ENCODE measurements around the gene GPBP1. TPM values are rescaled to one million over a fixed set of nuclear protein-coding genes. Genes with fewer than 3 reads are reported as not detected.
"Not testable (repeated sequence)": the region's sequence is repeated elsewhere in the genome, so short reads cannot be mapped to it uniquely, and the experiment has no call there.

GPBP1 gene
- total and polyA plus RNA-seq, 8 donors = 23.4 to 54.0 (median 29.0) TPM

DNA sequence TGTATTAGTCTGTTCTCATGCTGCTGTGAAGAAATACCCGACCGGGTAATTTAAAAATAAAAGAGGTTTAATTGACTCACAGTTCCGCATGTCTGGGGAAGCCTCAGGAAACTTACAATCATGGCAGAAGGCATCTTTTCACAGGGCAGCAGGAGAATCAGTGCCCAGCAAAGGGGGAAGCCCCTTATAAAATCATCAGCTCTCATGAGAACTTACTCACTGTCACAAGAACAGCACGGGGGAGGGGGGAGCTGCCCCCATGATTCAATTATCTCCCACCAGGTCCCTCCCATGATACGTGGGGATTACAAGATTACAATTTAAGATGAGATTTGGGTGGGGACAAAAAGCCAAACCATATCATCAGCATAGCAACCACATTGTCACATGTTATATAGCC is 102.5 kb downstream of the GPBP1 start:
- FAIRE-seq (no peak), ATAC-seq (no peak), DNase-seq (no peak)
- no peak overlapping the region for H3K4me3 ChIP-seq
- no peaks in the 10 kb centered on the region for H3K27me3 ChIP-seq
- TF ChIP-seq, protein P1, sequence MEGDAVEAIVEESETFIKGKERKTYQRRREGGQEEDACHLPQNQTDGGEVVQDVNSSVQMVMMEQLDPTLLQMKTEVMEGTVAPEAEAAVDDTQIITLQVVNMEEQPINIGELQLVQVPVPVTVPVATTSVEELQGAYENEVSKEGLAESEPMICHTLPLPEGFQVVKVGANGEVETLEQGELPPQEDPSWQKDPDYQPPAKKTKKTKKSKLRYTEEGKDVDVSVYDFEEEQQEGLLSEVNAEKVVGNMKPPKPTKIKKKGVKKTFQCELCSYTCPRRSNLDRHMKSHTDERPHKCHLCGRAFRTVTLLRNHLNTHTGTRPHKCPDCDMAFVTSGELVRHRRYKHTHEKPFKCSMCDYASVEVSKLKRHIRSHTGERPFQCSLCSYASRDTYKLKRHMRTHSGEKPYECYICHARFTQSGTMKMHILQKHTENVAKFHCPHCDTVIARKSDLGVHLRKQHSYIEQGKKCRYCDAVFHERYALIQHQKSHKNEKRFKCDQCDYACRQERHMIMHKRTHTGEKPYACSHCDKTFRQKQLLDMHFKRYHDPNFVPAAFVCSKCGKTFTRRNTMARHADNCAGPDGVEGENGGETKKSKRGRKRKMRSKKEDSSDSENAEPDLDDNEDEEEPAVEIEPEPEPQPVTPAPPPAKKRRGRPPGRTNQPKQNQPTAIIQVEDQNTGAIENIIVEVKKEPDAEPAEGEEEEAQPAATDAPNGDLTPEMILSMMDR (IDR thresholded peaks at IDR 0.05) = no peak
- intact Hi-C loops (cut with DNase I) = no loop called here
- H3K4me1 ChIP-seq = no peaks in the 10 kb centered on the region
- H3K9me3 ChIP-seq = no peaks in the 10 kb centered on the region
- WGBS, 2 donors = 76 to 78% methylated on average over 5 of the region's 5 CpGs
- H3K27ac ChIP-seq = no peak overlapping the region
- H3K36me3 ChIP-seq = no peaks in the 10 kb centered on the region

DNA sequence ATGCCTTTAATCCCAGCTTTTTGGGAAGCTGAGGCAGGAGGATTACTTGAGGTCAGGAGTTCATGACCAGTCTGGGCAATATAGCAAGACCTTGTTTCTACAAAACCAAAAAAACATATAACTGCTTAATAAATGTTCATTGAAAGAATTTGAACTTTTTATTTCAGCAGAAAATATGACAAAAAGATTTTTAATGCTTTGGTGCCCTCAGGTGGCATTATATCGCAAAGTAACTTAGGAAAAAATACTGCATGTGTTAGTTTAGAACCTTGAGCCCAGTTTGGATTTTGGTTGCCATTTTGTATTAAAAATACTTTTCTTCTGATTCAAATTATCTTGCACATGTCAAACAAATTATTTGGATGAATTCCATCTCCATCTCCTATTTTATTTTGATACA is 103.2 kb downstream of the GPBP1 start:
- no peaks in the 10 kb centered on the region for H3K36me3 ChIP-seq
- no peaks in the 10 kb centered on the region for H3K9me3 ChIP-seq
- intact Hi-C loops (cut with DNase I) = no loop called here
- FAIRE-seq = no peak
- 86% methylated on average over 1 of the region's 1 CpG for WGBS, 2 donors
- no peaks in the 10 kb centered on the region for H3K27me3 ChIP-seq
- no peak overlapping the region for H3K4me3 ChIP-seq
- ATAC-seq = no peak
- no peak overlapping the region for H3K27ac ChIP-seq
- no peaks in the 10 kb centered on the region for H3K4me1 ChIP-seq
- no peak for DNase-seq
- TF ChIP-seq, protein P1 (IDR thresholded peaks at IDR 0.05) = no peak

DNA sequence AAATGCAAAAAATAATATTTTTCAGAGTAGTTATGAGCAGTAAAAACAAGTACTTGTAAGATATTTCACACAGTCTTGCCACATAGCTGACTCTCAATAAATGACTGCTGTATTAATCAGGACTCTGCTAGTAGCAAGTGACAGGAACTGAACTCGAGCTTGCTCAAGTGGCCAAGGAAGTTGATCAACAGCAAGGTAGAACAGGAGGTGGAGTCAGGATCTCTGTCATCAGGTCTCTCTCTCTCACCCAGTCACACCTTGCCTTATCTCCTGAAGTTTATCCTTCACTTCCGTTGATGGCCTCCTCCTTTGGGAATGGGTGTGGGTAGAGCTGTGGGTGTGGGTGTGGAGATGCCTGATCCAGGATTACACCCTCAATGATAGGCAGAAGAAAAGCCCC is 107.0 kb downstream of the GPBP1 start:
- no peaks in the 10 kb centered on the region for H3K27me3 ChIP-seq
- DNase-seq (no peak), FAIRE-seq (no peak), ATAC-seq (no peak)
- intact Hi-C loops (cut with DNase I) = no loop called here
- H3K9me3 ChIP-seq = no peaks in the 10 kb centered on the region
- no peak overlapping the region for H3K27ac ChIP-seq
- H3K4me3 ChIP-seq = no peak overlapping the region
- TF ChIP-seq, protein P1 (IDR thresholded peaks at IDR 0.05) = no peak
- WGBS, 2 donors = 41 to 45% methylated on average over 2 of the region's 2 CpGs
- H3K36me3 ChIP-seq = no peaks in the 10 kb centered on the region
- H3K4me1 ChIP-seq = no peaks in the 10 kb centered on the region

DNA sequence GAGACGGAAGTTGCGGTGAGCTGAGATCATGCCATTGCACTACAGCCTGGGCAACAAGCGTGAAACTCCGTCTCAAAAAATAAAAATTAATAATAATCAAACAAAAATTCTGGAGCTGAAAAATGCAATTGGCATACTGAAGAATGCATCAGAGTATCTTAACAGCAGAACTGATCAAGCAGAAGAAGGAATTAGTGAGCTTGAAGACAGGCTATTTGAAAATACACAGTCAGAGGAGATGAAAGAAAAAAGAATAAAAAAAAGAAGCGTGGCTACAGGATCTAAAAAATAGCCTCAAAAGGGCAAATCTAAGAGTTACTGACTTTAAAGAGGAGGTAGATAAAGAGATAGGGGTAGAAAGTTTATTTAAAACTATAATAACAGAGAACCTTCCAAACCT is 111.2 kb downstream of the GPBP1 start:
- intact Hi-C loops (cut with DNase I); ATAC-seq; H3K4me3 ChIP-seq; DNase-seq; H3K36me3 ChIP-seq; H3K27ac ChIP-seq; H3K27me3 ChIP-seq; H3K4me1 ChIP-seq; FAIRE-seq; H3K9me3 ChIP-seq: not testable (repeated sequence)
- WGBS, 2 donors = 94% methylated on average over 5 of the region's 5 CpGs

DNA sequence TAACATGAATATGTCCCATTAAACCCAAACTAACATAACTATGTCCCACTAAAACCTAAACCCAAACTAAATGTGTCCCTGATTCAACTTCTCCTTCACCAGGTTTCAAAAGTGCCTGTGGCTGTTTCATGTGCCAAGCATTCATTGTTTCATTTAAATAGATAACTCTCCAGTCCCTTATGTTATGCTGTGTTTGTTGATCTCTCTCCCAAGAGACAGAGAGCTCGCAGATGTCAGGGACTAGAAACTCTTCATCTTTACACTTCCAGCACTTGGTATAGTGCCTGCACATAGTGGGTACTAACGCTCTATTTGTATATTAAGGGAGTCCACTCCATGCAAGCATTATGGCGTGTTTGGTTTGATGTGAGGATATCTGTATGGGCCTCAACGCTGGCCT is 118.0 kb downstream of the GPBP1 start:
- no peaks in the 10 kb centered on the region for H3K9me3 ChIP-seq
- ATAC-seq (no peak), FAIRE-seq (no peak), DNase-seq (no peak)
- TF ChIP-seq, protein P1 (IDR thresholded peaks at IDR 0.05) = no peak
- no peaks in the 10 kb centered on the region for H3K27me3 ChIP-seq
- WGBS, 2 donors = 82 to 90% methylated on average over 4 of the region's 4 CpGs
- H3K4me1 ChIP-seq = no peaks in the 10 kb centered on the region
- H3K27ac ChIP-seq = no peak overlapping the region
- intact Hi-C loops (cut with DNase I) = loop anchor here in 2 of 3 donors (5.0 to 10.0 kb wide), 2 partner anchors 1170 to 1173 kb away; partner anchors contain the start of gene PLK2 (in 2 of the 2)
- no peaks in the 10 kb centered on the region for H3K36me3 ChIP-seq
- no peak overlapping the region for H3K4me3 ChIP-seq

Measured in pancreas (tissue), 10 donors.